Measurements from ENCODE around the gene BANF2. TPM values are rescaled to one million over a fixed set of nuclear protein-coding genes. Genes with fewer than 3 reads are reported as not detected.

BANF2 gene
- total and polyA plus RNA-seq, 2 of the 8 experiments (the other 6 are each of a cell fraction or from before 2014, with no cell fraction given): not detected

DNA sequence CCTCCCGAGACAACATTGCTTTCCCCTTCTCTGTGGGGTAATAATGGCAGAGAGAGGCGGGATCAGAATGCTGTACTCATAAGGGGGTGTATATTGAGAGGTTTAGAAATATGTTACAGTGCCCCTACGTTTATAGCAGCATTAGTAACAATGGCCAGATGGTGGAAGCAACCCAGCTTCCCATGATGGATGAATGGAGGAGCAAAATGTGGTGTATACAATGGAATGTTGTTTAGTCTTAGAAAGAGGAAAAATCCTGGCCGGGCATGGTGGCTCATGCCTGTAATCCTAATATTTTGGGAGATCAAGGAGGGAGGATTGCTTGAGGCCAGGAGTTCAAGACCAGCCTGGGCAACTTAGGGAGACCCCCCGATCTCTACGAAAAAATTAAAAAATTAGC, 12.9 kb downstream of the BANF2 start:
- Histone ChIP-seq H3K4me2 (ENCODE audit: insufficient read depth in 1 of 2, low read depth in 2 of 2, low read length in 2 of 2) (no peak overlapping the region), H3K9me3 (ENCODE audit: insufficient read depth in 2 of 2, low read depth in 1 of 2, low read length in 1 of 2) (no peaks in the 10 kb centered on the region), H2AK5ac (ENCODE audit: low read depth, low read length) (no peak overlapping the region), H2BK20ac (ENCODE audit: low read length) (no peak overlapping the region), H2BK12ac (ENCODE audit: low read depth, low read length) (no peak overlapping the region), H3K4me3 (ENCODE audit: extremely low read depth in 1 of 4, insufficient read depth in 2 of 4, low read depth in 3 of 4, low read length in 4 of 4) (no peak overlapping the region), H3K14ac (ENCODE audit: insufficient read length) (no peak overlapping the region), H2BK5ac (ENCODE audit: low read depth, low read length) (no peak overlapping the region), H3K79me1 (ENCODE audit: low read depth, low read length) (no peaks in the 10 kb centered on the region), H2BK15ac (ENCODE audit: low read length) (no peak overlapping the region), H3K79me2 (ENCODE audit: control insufficient read depth in 1 of 2, insufficient read depth in 2 of 2, low read length in 2 of 2) (no peaks in the 10 kb centered on the region), H3K56ac (replicated peaks; ENCODE audit: insufficient read length, low read depth, low read length) (no peak overlapping the region), H4K91ac (replicated peaks; ENCODE audit: insufficient read length, low read length) (no peak overlapping the region), H3K23ac (ENCODE audit: insufficient read length) (no peak overlapping the region), H3K4me1 (replicated peaks in 1 of 4; ENCODE audit: control insufficient read depth in 3 of 4, insufficient read depth in 4 of 4, low read length in 3 of 4) (peaks cover 2 to 12% (median 7%) of the 10 kb centered on the region in 4 experiments), H3K9ac (replicated peaks in 1 of 4; ENCODE audit: extremely low read depth in 1 of 4, low read depth in 3 of 4, low read length in 3 of 4) (no peak overlapping the region), H3K27me3 (replicated peaks in 1 of 4; ENCODE audit: control insufficient read depth in 3 of 4, extremely low read depth in 1 of 4, insufficient read depth in 3 of 4, low read length in 3 of 4) (no peaks in the 10 kb centered on the region), H2AFZ (ENCODE audit: low read length) (no peak overlapping the region), H3K23me2 (ENCODE audit: low read depth, low read length) (no peaks in the 10 kb centered on the region), H3K36me3 (ENCODE audit: control insufficient read depth in 2 of 4, insufficient read depth in 4 of 4, low read length in 3 of 4) (no peaks in the 10 kb centered on the region), H3K27ac (ENCODE audit: low read depth, low read length) (no peak overlapping the region), H3K18ac (ENCODE audit: extremely low read depth, low read length) (no peak overlapping the region), H4K20me1 (replicated peaks in 1 of 2; ENCODE audit: control insufficient read depth in 1 of 2, insufficient read depth in 2 of 2, low read length in 2 of 2) (no peaks in the 10 kb centered on the region), H4K5ac (ENCODE audit: insufficient read length, low read depth, low read length) (no peak overlapping the region), H2BK120ac (replicated peaks; ENCODE audit: low read depth, low read length) (no peak overlapping the region), H3K4ac (replicated peaks; ENCODE audit: insufficient read length, low read depth, low read length) (no peak overlapping the region), H4K8ac (ENCODE audit: extremely low read depth, insufficient read depth, low read length) (no peak overlapping the region)
- ChIA-PET CTCF (ENCODE audit: partially characterized antibody) (interaction anchor here (0.9 to 1.1 kb wide), 2 partner anchors 46 to 200 kb away, joined by 3 to 4 read pairs; no protein-coding TSS in a partner anchor), POLR2A (ENCODE audit: partially characterized antibody) (no interaction called here)
- no peak for DNase-seq (ENCODE audit: low read depth in 1 of 2, low spot score in 2 of 2)
- WGBS, 2 experiments (ENCODE audit: extremely low coverage in 1 of 2, insufficient coverage in 1 of 2, insufficient read length in 1 of 2, insufficient replicate concordance in 2 of 2, low coverage in 1 of 2, low lambda C conversion rate in 2 of 2, missing lambda C conversion rate in 1 of 2): 87% methylated on average over 6 of the region's 6 CpGs; no CpG with 5 or more reads in 1 of the 2 experiments
- no peak for FAIRE-seq
- TF ChIP-seq RAD21 (IDR thresholded peaks at IDR 0.05 in 1 of 2, conservative IDR thresholded peaks at IDR 0.05 in 1 of 2; ENCODE audit: low read depth in 2 of 2, low read length in 2 of 2): no peak
- TF ChIP-seq RFX5 (IDR thresholded peaks at IDR 0.05; ENCODE audit: borderline replicate concordance, low read depth, low read length): no peak
- no peak for TF ChIP-seq CBX5 (IDR thresholded peaks at IDR 0.05; ENCODE audit: low read depth, low read length)
- no peak for TF ChIP-seq POLR2AphosphoS5 (IDR thresholded peaks at IDR 0.05; ENCODE audit: low read depth, low read length)
- TF ChIP-seq ATF3 (IDR thresholded peaks at IDR 0.05; ENCODE audit: insufficient read depth, low read depth, low read length): no peak
- no peak for TF ChIP-seq BRCA1 (IDR thresholded peaks at IDR 0.05; ENCODE audit: low read depth, low read length)
- no peak for TF ChIP-seq SP2 (IDR thresholded peaks at IDR 0.05; ENCODE audit: low read length)
- no peak for TF ChIP-seq EGR1 (IDR thresholded peaks at IDR 0.05; ENCODE audit: borderline replicate concordance, low read depth, low read length)
- TF ChIP-seq TBP (IDR thresholded peaks at IDR 0.05; ENCODE audit: low read depth, low read length): no peak
- no peak for TF ChIP-seq KDM4A (IDR thresholded peaks at IDR 0.05; ENCODE audit: low read depth, low read length, severe bottlenecking)
